NT2/D1 (cell line): ENCODE measurements around the gene ELL3.
"Not testable (repeated sequence)": the region's sequence is repeated elsewhere in the genome, so short reads cannot be mapped to it uniquely, and the experiment has no call there.

Experiments used
- DNase-seq: peaks from one replicate; pipeline ENCODE4 v3.0.0-alpha.2; 2011; ENCODE audit warnings: low read depth, low spot score
- H3K27me3 ChIP-seq: 2 replicates; pipeline ENCODE4 v1.6.0; 2011; ENCODE audit warnings: mild to moderate bottlenecking; ENCODE audit not compliant: insufficient read length, insufficient read depth
- H3K36me3 ChIP-seq: 2 replicates; pipeline ENCODE4 v1.6.1; 2011; ENCODE audit warnings: mild to moderate bottlenecking, low read length, mixed read lengths; ENCODE audit not compliant: insufficient read depth, insufficient read length
- H3K4me1 ChIP-seq: 2 replicates; pipeline ENCODE4 v1.5.1; 2011; ENCODE audit not compliant: insufficient read depth, insufficient read length
- H3K4me3 ChIP-seq: 2 replicates; pipeline ENCODE4 v1.5.1; 2011; ENCODE audit warnings: low read depth; ENCODE audit not compliant: insufficient read length
- H3K9ac ChIP-seq: 2 replicates; pipeline ENCODE4 v1.6.0; 2011; ENCODE audit warnings: low read depth; ENCODE audit not compliant: insufficient read length
- H3K9me3 ChIP-seq: 2 replicates; pipeline ENCODE4 v1.5.1; 2011; ENCODE audit warnings: mild to moderate bottlenecking, low read length; ENCODE audit not compliant: insufficient read depth
- SUZ12 ChIP-seq: IDR thresholded peaks from 2 replicates; pipeline ENCODE4 v1.6.1; 2011; ENCODE audit not compliant: insufficient read length, insufficient read depth; ENCODE audit errors: extremely low read depth
- YY1 ChIP-seq: IDR thresholded peaks from 2 replicates; pipeline ENCODE4 v1.6.1; 2011; ENCODE audit not compliant: insufficient read length, insufficient read depth
- ZNF274 ChIP-seq: IDR thresholded peaks from 2 replicates; pipeline ENCODE4 v1.6.1; 2011; ENCODE audit warnings: mild to moderate bottlenecking, low read depth, low read length

ELL3 gene

GRCh38 chr15:43769584-43770228, 7.1 kb downstream of the ELL3 start:
- TF ChIP-seq SUZ12 (no peak), YY1 (no peak), ZNF274 (no peak)
- H3K27me3 ChIP-seq = no peaks in the 10 kb centered on the region
- H3K9me3 ChIP-seq = no peaks in the 10 kb centered on the region
- DNase-seq = no peak
- H3K4me1 ChIP-seq = no peaks in the 10 kb centered on the region
- H3K4me3 ChIP-seq = no peak overlapping the region
- peaks cover 92% of the 10 kb centered on the region for H3K36me3 ChIP-seq
- no peak overlapping the region for H3K9ac ChIP-seq

GRCh38 chr15:43763819-43764446, 12.8 kb downstream of the ELL3 start:
- Histone ChIP-seq H3K4me1 (no peaks in the 10 kb centered on the region), H3K9ac (no peak overlapping the region), H3K27me3 (no peaks in the 10 kb centered on the region), H3K36me3 (peaks cover 81% of the 10 kb centered on the region), H3K9me3 (no peaks in the 10 kb centered on the region), H3K4me3 (no peak overlapping the region)
- no peak for DNase-seq
- no peak for TF ChIP-seq SUZ12
- no peak for TF ChIP-seq ZNF274
- TF ChIP-seq YY1 = no peak

DNA sequence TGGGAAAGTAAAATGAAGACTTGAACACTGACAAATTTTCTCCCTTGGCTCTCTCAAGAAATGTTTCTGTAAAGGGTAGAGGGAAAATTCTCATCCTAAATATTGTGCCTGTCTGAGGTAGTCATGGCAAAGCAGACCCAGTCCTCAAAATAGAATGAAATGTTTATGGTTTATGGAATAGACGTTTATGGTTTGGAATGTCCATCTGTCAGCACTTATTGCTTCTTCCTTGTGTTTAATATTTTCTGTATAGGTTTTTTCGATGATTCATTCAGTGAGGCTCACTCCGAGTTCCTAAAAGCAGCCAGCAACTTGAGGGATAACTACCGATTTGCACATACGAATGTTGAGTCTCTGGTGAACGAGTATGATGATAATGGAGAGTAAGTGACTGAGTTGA, 13.9 kb downstream of the ELL3 start:
- Histone ChIP-seq H3K4me1 (no peaks in the 10 kb centered on the region), H3K4me3 (no peak overlapping the region), H3K9me3 (no peaks in the 10 kb centered on the region), H3K36me3 (peaks cover 79% of the 10 kb centered on the region), H3K27me3 (no peaks in the 10 kb centered on the region), H3K9ac (no peak overlapping the region)
- DNase-seq = no peak
- TF ChIP-seq SUZ12 = no peak

GRCh38 chr15:43751885-43752284, 24.9 kb downstream of the ELL3 start:
- H3K36me3 ChIP-seq = peaks cover 59% of the 10 kb centered on the region
- no peaks in the 10 kb centered on the region for H3K9me3 ChIP-seq
- no peaks in the 10 kb centered on the region for H3K27me3 ChIP-seq
- H3K4me3 ChIP-seq = no peak overlapping the region
- no peak for DNase-seq
- TF ChIP-seq ZNF274 (no peak), SUZ12 (no peak), YY1 (no peak)
- H3K9ac ChIP-seq = no peak overlapping the region
- H3K4me1 ChIP-seq = no peaks in the 10 kb centered on the region

DNA sequence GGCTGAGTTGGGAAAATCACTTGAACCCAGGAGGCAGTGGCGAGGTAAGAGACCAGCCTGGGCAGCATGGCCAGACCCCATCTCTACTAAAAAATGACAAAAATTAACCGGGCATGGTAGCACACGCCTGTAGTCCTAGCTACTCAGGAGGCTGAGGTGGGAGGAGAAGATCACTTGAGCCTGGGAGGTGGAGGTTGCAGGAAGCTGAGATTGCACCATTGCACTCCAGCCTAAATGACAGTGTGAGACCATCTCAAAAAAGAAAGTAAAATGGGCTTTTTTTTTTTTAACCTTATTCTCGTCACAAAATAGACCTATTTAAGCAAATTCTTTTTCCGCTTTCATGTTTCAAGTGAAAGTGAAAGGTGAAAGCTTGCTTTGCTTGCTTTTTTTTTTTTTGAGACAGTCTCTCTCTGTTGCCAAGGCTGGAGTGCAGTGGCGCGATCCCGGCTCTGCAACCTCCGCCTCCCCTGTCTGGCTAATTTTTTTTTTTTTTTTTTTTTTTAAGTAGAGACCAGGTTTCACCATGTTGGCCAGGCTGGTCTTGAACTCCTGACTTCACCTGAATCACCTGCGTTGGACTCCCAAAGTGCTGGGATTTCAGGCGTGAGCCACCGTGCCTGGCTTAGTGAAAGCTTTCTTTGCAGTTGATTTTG, 26.9 kb downstream of the ELL3 start:
- TF ChIP-seq ZNF274 (no peak), YY1 (no peak), SUZ12 (no peak)
- H3K27me3 ChIP-seq = no peaks in the 10 kb centered on the region
- DNase-seq = no peak
- H3K9ac ChIP-seq = no peak overlapping the region
- H3K9me3 ChIP-seq = no peaks in the 10 kb centered on the region
- no peak overlapping the region for H3K4me3 ChIP-seq
- H3K4me1 ChIP-seq = peaks cover under 1% of the 10 kb centered on the region
- peaks cover 41% of the 10 kb centered on the region for H3K36me3 ChIP-seq

DNA sequence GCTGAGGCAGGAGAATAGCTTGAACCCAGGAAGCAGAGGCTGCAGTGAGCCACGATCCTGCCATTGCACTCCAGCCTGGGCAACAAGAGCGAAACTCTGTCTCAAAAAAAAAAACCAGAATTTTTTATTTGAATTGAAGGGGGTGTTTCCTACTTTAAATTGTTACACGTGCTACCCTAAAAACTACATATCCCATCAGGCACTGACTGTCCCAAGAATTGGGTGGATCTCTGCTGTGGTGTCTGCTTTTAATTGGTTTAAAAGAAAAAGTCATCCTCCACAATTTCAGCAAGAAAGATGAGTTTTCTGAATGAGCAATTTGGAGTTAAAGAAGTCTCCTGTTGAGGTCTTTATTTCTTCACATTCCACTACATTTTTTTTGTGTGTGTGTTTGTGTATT, 28.4 kb downstream of the ELL3 start:
- H3K9ac ChIP-seq = no peak overlapping the region
- peaks cover 28% of the 10 kb centered on the region for H3K36me3 ChIP-seq
- H3K4me3 ChIP-seq = no peak overlapping the region
- no peak for TF ChIP-seq YY1
- TF ChIP-seq ZNF274 = no peak
- no peak for TF ChIP-seq SUZ12
- H3K9me3 ChIP-seq = no peaks in the 10 kb centered on the region
- DNase-seq = no peak
- H3K4me1 ChIP-seq = peaks cover 2% of the 10 kb centered on the region
- H3K27me3 ChIP-seq = no peaks in the 10 kb centered on the region

DNA sequence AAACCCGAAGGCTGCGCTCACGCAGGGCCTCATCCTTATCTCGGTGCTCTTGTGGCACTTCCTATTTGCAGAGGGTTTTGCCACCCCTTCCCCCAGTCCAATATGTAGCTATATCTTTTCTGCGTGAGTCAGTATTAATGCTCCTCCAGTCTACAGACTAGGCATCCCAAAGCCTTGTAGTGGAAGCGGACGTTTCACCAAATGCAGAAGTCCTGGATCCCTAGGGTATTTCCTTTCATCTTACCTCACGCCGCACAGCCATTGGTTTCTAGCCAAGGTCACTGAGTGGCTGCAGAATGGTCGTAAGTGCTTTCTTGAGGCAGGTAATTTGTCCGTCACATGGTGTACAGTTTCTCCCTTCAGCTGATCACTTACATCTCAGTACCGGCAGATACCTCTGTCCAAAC, 29.9 kb downstream of the ELL3 start:
- DNase-seq, H3K4me1 ChIP-seq, H3K27me3 ChIP-seq, H3K9me3 ChIP-seq: not testable (repeated sequence)
- peak overlapping the region; percentile 67 for H3K9ac ChIP-seq
- peak overlapping the region; percentile 65 for H3K4me3 ChIP-seq
- H3K36me3 ChIP-seq = peaks cover 15% of the 10 kb centered on the region

DNA sequence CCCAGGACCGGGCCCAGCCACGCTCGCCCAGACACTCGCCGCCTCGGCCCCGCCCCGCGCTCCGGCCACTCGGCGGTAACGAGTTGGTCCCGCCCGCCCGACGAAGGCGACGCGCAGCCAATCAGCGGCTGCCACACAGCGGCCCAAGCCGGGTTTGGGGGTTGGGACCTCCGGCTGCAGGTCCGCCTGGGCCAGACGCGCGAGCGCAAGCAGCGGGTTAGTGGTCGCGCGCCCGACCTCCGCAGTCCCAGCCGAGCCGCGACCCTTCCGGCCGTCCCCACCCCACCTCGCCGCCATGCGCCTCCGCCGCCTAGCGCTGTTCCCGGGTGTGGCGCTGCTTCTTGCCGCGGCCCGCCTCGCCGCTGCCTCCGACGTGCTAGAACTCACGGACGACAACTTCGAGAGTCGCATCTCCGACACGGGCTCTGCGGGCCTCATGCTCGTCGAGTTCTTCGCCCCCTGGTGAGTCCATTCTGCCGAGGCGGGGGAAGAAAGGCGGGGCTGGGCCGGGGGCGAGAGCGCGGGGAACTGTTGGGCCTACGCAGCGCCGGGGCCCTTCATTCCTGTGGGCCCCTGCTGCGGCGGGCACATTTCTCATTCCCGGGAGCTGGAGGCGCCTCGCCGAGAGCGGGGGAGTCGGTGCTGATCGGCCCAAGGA, 30.4 kb downstream of the ELL3 start, which contains the start of gene PDIA3:
PDIA3 (plus strand) TSS at position 194 of the 658 bp plus-strand sequence; CDS start at position 296, 102 bp downstream.
- not testable (repeated sequence) for H3K4me1 ChIP-seq

More for the DNA sequence above, 30.4 kb downstream of the ELL3 start, which contains the start of gene PDIA3:
- peak within 1 kb of the TSS; percentile 65 for H3K4me3 ChIP-seq
- DNase-seq = peak; percentile 87
- not testable (repeated sequence) for H3K27me3 ChIP-seq, H3K9me3 ChIP-seq, H3K36me3 ChIP-seq
- H3K9ac ChIP-seq = peak within 1 kb of the TSS; percentile 70
